Prostate gland (tissue), 2 donors: ENCODE measurements around the gene ARSI.

ENCODE experiments used
- CTCF ChIP-seq, 4 experiments: fragments of 200-600 bp in 2 of 4; fragments of 450-650 bp in 2 of 4; sonication (generic) in 2 of 4; IDR thresholded peaks; 1 replicate in 3 of 4; 2 replicates in 1 of 4; pipeline ENCODE4 v1.5.1; 2016 to 2019; ENCODE audit warnings: antibody characterized with exemption in 4 of 4, mild to moderate bottlenecking in 2 of 4, moderate library complexity in 2 of 4
- POLR2A ChIP-seq: fragments of 450-650 bp; IDR thresholded peaks from one replicate; pipeline ENCODE4 v1.6.1; 2016; ENCODE audit warnings: antibody characterized with exemption, mild to moderate bottlenecking
- POLR2AphosphoS5 ChIP-seq: sonication (generic); formaldehyde crosslinking; IDR thresholded peaks from one replicate; pipeline ENCODE4 v1.6.1; 2017; ENCODE audit warnings: antibody characterized with exemption

- peak; percentile 22 to 61 (median 39) for TF ChIP-seq CTCF (IDR thresholded peaks at IDR 0.05)
- no peak for TF ChIP-seq POLR2A
- peak; percentile 37 for TF ChIP-seq POLR2AphosphoS5
Measured at GRCh38 chr5:150350524-150351344, 48.0 kb upstream of the ARSI start.
